ENCODE measurements around the gene CSN2. TPM values are rescaled to one million over a fixed set of nuclear protein-coding genes. Genes with fewer than 3 reads are reported as not detected.

The CSN2 gene
- total RNA-seq, 1 donor from 2014 or later, result not detected

DNA sequence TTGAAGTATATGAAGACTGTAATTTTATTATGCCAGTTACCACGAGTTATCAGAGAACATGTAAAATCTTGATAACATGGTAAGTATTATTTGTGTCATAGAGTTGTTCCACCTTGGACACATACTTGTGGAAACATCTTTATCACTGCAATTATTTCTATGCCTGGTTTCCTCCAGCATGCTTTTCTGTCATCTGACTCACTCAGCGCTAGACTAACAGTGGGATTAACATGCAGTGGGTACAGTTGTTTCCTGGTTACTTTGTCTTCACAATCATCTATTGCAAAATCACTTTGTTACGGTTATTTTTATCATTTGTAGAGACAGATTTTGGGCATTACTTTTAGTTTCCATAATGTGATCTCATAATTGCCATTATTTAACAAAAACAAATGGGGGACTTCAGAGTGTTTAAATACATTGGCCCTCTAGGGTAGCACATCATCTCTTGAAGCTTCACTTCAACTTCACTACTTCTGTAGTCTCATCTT is 30.0 kb upstream of the CSN2 start, which contains the start of gene STATH:
Gene STATH (plus strand): TSS at position 441 of the 491 bp plus-strand sequence. CDS start 2,472 bp downstream, outside the sequence.
- no peaks in the 10 kb centered on the region for H3K4me1 ChIP-seq
- no peaks in the 10 kb centered on the region for H3K36me3 ChIP-seq
- H3K9me3 ChIP-seq, result no peaks in the 10 kb centered on the region
- intact Hi-C loops (cut with DNase I), result no loop called here
- ATAC-seq, result no peak
- DNase-seq, result no peak
- no peak for TF ChIP-seq CTCF (IDR thresholded peaks at IDR 0.05)
- no peak within 1 kb of the TSS for H3K27ac ChIP-seq
- H3K27me3 ChIP-seq (ENCODE audit: low read depth), result no peaks in the 10 kb centered on the region
- H3K4me3 ChIP-seq, result no peak within 1 kb of the TSS

GRCh38 chr4:69994782-69995181 is 29.3 kb upstream of the CSN2 start:
- H3K4me3 ChIP-seq, result no peak overlapping the region
- no peaks in the 10 kb centered on the region for H3K27me3 ChIP-seq (ENCODE audit: low read depth)
- H3K36me3 ChIP-seq, result no peaks in the 10 kb centered on the region
- ATAC-seq (no peak), DNase-seq (no peak)
- intact Hi-C loops (cut with DNase I), result no loop called here
- H3K27ac ChIP-seq, result no peak overlapping the region
- H3K4me1 ChIP-seq, result no peaks in the 10 kb centered on the region
- H3K9me3 ChIP-seq, result no peaks in the 10 kb centered on the region
- TF ChIP-seq CTCF (IDR thresholded peaks at IDR 0.05), result no peak

DNA sequence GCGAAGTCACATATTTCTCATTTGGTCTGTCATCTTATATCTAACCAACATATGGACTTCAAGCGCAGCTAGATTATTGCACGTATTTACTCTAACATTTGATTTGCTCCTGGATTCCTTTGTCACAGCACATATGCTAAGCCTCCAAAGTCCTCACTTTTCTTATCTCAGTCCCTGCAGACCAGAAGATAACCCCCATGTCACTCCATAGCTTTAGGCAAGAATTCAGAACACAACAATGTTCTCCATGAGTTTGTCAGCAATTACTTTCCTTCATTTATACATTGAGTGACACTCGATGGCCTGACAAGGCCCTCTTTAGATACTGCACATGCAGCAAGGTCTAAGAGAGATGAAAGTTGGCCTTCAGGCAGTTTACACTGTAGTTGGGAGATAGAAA is 25.5 kb upstream of the CSN2 start:
- H3K4me3 ChIP-seq, result no peak overlapping the region
- no peaks in the 10 kb centered on the region for H3K4me1 ChIP-seq
- intact Hi-C loops (cut with DNase I), result no loop called here
- TF ChIP-seq CTCF (IDR thresholded peaks at IDR 0.05), result no peak
- no peak for ATAC-seq
- no peak for DNase-seq
- no peak overlapping the region for H3K27ac ChIP-seq
- H3K36me3 ChIP-seq, result no peaks in the 10 kb centered on the region
- no peaks in the 10 kb centered on the region for H3K9me3 ChIP-seq
- no peaks in the 10 kb centered on the region for H3K27me3 ChIP-seq (ENCODE audit: low read depth)

GRCh38 chr4:69986663-69987062 is 21.1 kb upstream of the CSN2 start:
- Histone ChIP-seq H3K36me3 (no peaks in the 10 kb centered on the region), H3K9me3 (no peaks in the 10 kb centered on the region), H3K4me1 (no peaks in the 10 kb centered on the region), H3K4me3 (no peak overlapping the region), H3K27ac (no peak overlapping the region), H3K27me3 (ENCODE audit: low read depth) (no peaks in the 10 kb centered on the region)
- DNase-seq (no peak), ATAC-seq (no peak)
- intact Hi-C loops (cut with DNase I), result no loop called here
- TF ChIP-seq CTCF (IDR thresholded peaks at IDR 0.05), result no peak

GRCh38 chr4:69984030-69984443 is 18.5 kb upstream of the CSN2 start:
- H3K4me3 ChIP-seq, result no peak overlapping the region
- no peak for TF ChIP-seq CTCF (IDR thresholded peaks at IDR 0.05)
- no peaks in the 10 kb centered on the region for H3K36me3 ChIP-seq
- DNase-seq (no peak), ATAC-seq (peak; percentile 76 to 90)
- no peaks in the 10 kb centered on the region for H3K9me3 ChIP-seq
- no peak overlapping the region for H3K27ac ChIP-seq
- H3K4me1 ChIP-seq, result no peaks in the 10 kb centered on the region
- intact Hi-C loops (cut with DNase I), result no loop called here
- no peaks in the 10 kb centered on the region for H3K27me3 ChIP-seq (ENCODE audit: low read depth)

GRCh38 chr4:69977582-69977981 is 12.1 kb upstream of the CSN2 start:
- intact Hi-C loops (cut with DNase I), result no loop called here

More at GRCh38 chr4:69977582-69977981, 12.1 kb upstream of the CSN2 start:
- no peak for ATAC-seq
- Histone ChIP-seq H3K27ac (no peak overlapping the region), H3K36me3 (no peaks in the 10 kb centered on the region), H3K9me3 (no peaks in the 10 kb centered on the region), H3K4me1 (no peaks in the 10 kb centered on the region), H3K27me3 (ENCODE audit: low read depth) (no peaks in the 10 kb centered on the region), H3K4me3 (no peak overlapping the region)
- no peak for TF ChIP-seq CTCF (IDR thresholded peaks at IDR 0.05)
- no peak for DNase-seq

All from lower lobe of right lung (tissue), 2 donors.